ENCODE data around the gene EIF3B.
"Not testable (repeated sequence)": the region's sequence is repeated elsewhere in the genome, so short reads cannot be mapped to it uniquely, and the experiment has no call there.

Gene EIF3B

DNA sequence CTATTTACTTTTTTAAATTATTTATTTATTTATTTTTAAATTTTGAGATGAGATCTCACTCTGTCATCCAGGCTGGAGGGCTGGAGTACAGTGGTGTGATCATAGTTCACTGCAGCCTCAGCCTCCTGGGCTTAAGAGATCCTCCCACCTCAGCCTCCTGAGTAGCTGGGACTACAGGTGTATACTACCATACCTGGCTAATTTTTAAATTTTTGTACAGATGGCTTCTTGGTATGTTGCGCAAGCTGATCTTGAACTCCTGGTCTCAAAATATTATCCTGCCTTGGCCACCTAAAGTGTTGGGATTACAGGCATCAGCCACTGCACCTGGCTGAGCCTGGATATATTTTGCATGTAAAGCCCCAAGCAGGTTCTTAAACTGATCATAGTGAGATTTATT, 56.4 kb downstream of the EIF3B start:
- no peak for DNase-seq (ENCODE audit: low spot score in 2 of 2)
- Mint-ChIP-seq H3K4me3 (no peak overlapping the region), H3K36me3 (peaks cover 9% of the 10 kb centered on the region), H3K4me1 (peaks cover 39% of the 10 kb centered on the region), H3K27ac (no peak overlapping the region), H3K27me3 (no peaks in the 10 kb centered on the region), H3K9me3 (peaks cover 1% of the 10 kb centered on the region)
- no peak for ATAC-seq (ENCODE audit: low read depth)

DNA sequence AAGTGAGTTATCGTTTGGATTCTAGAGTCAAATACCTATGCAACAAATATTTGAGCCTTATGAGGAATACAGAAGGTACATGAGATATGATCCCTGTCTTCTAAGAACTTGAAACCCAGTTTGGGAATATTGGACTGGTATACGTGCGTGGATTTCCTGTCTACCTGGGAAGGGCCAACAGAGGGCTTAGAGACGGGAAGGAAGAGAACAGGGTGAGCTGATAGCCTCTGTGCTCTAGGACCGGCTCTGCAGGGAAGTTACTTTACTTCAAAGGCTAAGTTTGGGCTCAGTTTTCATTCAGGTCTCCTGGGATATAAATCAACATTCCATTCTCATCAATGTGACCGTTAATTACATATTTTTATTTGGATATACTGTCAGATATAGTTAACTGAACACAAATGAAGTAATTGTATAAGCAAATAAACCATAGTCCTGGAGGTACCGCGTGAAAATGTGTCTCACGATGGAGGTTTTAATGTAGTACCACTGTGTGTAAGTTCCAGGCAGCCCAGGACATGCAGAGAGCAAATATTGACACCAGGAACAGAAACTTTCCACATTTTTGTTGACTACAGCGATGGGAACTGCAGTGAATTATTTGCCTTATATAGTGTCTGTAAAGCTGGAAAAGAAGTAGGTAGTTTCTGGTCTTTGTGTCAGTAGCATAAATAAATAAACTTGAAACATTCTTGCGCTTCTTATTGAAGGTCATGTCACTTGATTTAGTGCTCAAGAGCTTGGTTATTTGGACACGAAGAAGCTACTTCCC, 57.4 kb downstream of the EIF3B start:
- peaks cover 39% of the 10 kb centered on the region for H3K4me1 Mint-ChIP-seq
- H3K36me3 Mint-ChIP-seq: peaks cover 13% of the 10 kb centered on the region
- H3K9me3 Mint-ChIP-seq: no peaks in the 10 kb centered on the region
- no peak for ATAC-seq (ENCODE audit: low read depth)
- DNase-seq (ENCODE audit: low spot score in 2 of 2): no peak
- no peak overlapping the region for H3K27ac Mint-ChIP-seq
- H3K27me3 Mint-ChIP-seq: no peaks in the 10 kb centered on the region
- H3K4me3 Mint-ChIP-seq: no peak overlapping the region

DNA sequence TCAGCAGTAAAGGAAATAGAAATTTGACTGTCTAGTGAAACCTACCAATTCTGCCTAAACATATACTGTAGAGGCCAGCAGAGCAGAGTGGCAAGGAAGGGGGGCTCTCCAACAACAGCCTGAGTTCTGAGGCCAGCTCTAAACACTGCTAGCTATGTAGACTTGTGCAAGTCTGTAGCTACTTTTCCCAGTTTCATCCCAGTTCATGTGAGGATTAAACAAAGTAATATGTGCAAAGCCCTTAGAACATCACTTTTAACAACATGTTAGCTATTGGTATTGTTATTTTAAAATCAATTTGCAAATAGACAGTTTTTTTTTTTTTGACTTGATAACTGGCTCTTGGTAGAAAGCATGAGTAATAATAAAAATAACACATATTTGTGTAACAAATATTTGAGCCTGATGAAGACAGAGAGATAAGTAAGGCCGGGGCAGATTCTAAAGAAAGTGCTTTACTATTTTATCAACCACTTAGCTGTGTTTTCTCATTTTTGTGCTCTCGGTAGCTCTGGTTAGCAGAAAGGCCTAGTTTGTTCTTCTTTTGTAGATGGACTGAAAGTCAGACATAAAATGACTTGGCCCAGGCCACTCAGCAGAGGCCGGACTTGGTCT, 58.1 kb downstream of the EIF3B start:
- DNase-seq (ENCODE audit: low spot score in 2 of 2): no peak
- Mint-ChIP-seq H3K27me3 (no peaks in the 10 kb centered on the region), H3K36me3 (peaks cover 12% of the 10 kb centered on the region), H3K27ac (no peak overlapping the region), H3K9me3 (no peaks in the 10 kb centered on the region), H3K4me1 (peaks cover 38% of the 10 kb centered on the region), H3K4me3 (no peak overlapping the region)
- no peak for ATAC-seq (ENCODE audit: low read depth)

DNA sequence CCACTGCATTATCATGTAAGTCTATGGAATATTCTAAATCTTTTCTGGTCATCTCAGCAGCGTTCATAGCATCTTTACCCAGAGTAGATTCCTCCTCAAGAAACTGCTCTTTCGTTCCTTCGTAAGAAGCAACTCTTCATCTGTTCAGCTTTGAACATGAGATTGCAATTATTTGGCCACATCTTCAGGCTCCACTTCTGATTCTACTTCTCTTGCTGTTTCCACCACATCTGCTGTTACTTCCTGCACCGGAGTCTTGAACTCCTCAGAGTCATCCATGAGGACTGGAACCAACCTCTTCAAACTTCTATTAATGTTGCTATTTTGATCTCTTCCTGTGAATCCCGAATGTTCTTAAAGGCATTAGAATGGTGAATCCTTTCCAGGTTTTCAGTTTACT, 61.4 kb downstream of the EIF3B start:
- no peak for ATAC-seq (ENCODE audit: low read depth)
- Mint-ChIP-seq H3K4me3 (no peak overlapping the region), H3K9me3 (no peaks in the 10 kb centered on the region)

DNA sequence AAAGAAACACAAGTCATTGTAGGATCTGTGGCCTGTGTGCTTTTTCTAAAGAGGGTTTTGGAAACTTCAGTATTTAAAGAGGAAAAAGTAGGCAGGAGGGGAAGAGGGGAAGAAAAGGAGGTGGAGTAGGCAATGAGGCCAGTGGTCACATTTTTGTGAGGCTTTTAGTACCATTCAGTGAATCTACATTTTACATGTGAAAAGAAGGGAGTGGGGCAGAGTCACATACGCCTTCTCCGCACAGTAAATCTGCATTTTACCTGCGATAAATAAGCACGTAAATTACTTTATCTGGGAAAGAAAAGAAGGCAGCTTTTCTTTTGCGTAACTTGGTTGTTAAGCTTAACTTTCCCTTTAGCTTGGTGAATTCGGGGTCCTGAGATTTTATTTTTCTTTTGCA, 62.0 kb downstream of the EIF3B start:
- Mint-ChIP-seq H3K27ac (no peak overlapping the region), H3K4me3 (no peak overlapping the region), H3K27me3 (no peaks in the 10 kb centered on the region), H3K4me1 (peaks cover 18% of the 10 kb centered on the region), H3K9me3 (no peaks in the 10 kb centered on the region), H3K36me3 (peaks cover 11% of the 10 kb centered on the region)
- no peak for DNase-seq (ENCODE audit: low spot score in 2 of 2)
- no peak for ATAC-seq (ENCODE audit: low read depth)

More for the DNA sequence above, 61.4 kb downstream of the EIF3B start:
- peaks cover 11% of the 10 kb centered on the region for H3K36me3 Mint-ChIP-seq
- DNase-seq (ENCODE audit: low spot score in 2 of 2): no peak
- H3K4me1 Mint-ChIP-seq: peaks cover 18% of the 10 kb centered on the region
- H3K27ac Mint-ChIP-seq: no peak overlapping the region
- H3K27me3 Mint-ChIP-seq: no peaks in the 10 kb centered on the region

DNA sequence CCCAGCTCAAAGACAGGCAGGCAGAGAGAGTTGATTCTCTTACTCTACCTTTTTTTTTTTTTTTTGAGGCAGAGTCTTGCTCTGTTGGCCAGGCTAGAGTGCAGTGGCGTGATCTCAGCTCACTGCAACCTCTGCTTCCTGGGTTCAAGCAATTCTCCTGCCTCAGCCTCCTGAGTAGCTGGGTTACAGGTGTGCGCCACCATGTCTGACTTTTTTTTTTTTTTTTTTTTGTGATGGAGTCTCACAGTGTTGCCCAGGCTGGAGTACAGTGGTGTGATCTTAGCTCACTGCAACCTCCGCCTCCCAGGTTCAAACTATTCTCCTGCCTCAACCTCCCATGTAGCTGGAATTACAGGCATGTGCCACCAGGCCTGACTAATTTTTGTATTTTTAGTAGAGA, 62.6 kb downstream of the EIF3B start:
- Mint-ChIP-seq H3K36me3 (peaks cover 13% of the 10 kb centered on the region), H3K4me1 (peaks cover 20% of the 10 kb centered on the region)
- not testable (repeated sequence) for H3K4me3 Mint-ChIP-seq; ATAC-seq (ENCODE audit: low read depth); H3K27me3 Mint-ChIP-seq; H3K27ac Mint-ChIP-seq; DNase-seq (ENCODE audit: low spot score in 2 of 2); H3K9me3 Mint-ChIP-seq

DNA sequence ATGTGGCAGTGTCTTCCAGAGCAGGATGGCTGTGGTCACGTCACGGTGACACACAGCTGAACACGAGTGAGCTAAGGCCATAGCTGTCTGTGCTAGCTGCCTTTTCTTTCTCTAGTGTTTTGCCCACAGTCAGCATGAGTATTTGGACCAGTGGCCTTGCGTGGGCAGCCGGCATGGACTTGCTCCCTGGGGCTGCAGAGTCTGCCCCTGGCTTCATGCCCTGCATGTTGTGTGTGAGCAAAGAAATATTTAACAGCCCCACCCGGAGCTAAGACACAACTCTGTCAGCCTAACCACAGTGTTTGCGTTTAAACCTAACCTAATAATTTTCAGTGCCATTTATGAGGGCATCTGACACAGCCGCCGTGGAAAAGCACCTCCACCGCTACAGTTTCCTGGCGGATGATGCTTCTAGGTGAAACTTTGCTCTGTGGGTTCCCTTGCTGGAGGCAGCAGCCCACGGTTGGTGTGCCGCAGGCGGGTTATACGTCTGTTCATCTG, 63.4 kb downstream of the EIF3B start:
- H3K36me3 Mint-ChIP-seq: peaks cover 13% of the 10 kb centered on the region
- H3K27ac Mint-ChIP-seq: no peak overlapping the region
- no peak for ATAC-seq (ENCODE audit: low read depth)
- DNase-seq (ENCODE audit: low spot score in 2 of 2): no peak
- H3K4me1 Mint-ChIP-seq: peaks cover 14% of the 10 kb centered on the region
- H3K27me3 Mint-ChIP-seq: no peaks in the 10 kb centered on the region
- H3K4me3 Mint-ChIP-seq: no peak overlapping the region
- no peaks in the 10 kb centered on the region for H3K9me3 Mint-ChIP-seq

DNA sequence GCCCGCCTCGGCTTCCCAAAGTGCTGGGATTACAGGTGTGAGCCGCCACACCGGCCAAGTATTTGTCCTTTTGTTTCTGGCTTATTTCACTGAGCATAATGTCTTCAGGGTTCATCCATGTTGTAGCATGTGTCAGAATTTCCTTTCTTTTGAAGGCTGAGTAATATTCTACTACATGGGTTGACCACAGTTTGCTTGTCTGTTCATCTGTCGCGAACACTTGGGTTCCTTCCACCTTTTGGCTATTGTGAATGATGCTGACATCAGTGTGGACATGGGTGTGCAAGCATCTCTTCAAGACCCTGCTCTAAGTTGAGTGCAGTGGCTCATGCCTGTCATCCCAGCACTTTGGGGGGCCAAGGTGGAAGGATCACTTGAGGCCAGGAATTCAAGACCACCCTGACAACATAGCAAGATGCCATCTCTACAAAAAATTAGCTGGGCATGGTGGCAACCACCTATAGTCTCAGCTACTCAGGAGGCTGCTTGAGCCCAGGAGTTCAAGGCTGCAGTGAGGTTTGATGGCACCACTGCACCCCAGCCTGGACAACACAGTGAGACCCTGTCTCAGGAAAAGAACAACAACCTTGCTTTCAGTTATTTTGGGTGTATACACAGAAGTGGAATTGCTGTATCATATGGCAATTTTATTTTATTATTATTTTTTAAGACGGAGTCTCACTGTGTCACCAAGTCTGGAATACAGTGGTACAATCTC, 65.7 kb downstream of the EIF3B start:
- Mint-ChIP-seq H3K27ac (no peak overlapping the region), H3K9me3 (no peaks in the 10 kb centered on the region), H3K36me3 (peaks cover 9% of the 10 kb centered on the region), H3K4me1 (peaks cover 13% of the 10 kb centered on the region), H3K4me3 (no peak overlapping the region), H3K27me3 (no peaks in the 10 kb centered on the region)
- ATAC-seq (ENCODE audit: low read depth) (no peak), DNase-seq (ENCODE audit: low spot score in 2 of 2) (no peak)

DNA sequence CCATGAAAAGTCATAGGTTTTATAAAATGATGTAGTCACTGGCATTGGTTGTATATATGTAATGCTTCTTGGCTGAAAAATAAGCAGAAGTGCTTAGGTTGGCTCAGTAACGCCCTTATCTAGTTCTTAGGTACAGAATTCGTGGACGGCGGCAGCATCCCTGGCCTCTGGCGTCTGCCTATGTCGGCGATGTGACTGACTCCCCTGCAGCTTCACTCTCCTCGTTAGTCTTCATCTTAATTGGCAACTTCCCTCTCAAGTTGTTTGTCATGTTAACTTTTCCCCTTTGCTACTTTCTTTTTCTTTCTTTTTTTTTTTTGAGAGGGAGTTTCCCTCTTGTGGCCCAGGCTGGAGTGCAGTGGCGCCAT, 67.3 kb downstream of the EIF3B start:
- Mint-ChIP-seq H3K27me3 (no peaks in the 10 kb centered on the region), H3K36me3 (peaks cover 2% of the 10 kb centered on the region), H3K9me3 (no peaks in the 10 kb centered on the region), H3K27ac (no peak overlapping the region), H3K4me1 (peaks cover 14% of the 10 kb centered on the region), H3K4me3 (no peak overlapping the region)
- DNase-seq (ENCODE audit: low spot score in 2 of 2) (no peak), ATAC-seq (ENCODE audit: low read depth) (no peak)

DNA sequence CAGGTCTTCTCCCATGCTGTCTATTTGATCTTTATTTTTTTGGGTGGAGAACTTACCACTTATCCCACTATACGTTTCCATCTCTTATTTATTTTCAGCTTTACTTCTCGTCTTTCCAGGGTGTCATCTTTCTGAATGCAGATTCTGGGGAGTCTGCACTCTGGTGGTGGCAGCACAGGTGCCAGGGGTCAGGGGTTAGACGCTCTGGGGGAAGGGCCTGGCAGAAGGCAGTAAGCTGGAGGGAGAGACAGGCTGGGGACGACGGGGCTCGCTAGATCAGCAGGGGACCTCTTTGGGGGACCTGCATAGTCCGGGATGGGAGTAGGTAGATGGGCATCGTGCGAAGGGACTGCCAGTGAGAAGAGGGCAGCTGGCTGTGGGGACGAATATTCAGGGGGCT, 71.1 kb downstream of the EIF3B start:
- H3K4me3 Mint-ChIP-seq: no peak overlapping the region

More for the DNA sequence above, 71.1 kb downstream of the EIF3B start:
- DNase-seq (ENCODE audit: low spot score in 2 of 2) (no peak), ATAC-seq (ENCODE audit: low read depth) (no peak)
- Mint-ChIP-seq H3K9me3 (no peaks in the 10 kb centered on the region), H3K4me1 (peaks cover 19% of the 10 kb centered on the region), H3K36me3 (peaks cover 3% of the 10 kb centered on the region), H3K27ac (no peak overlapping the region), H3K27me3 (no peaks in the 10 kb centered on the region)

Data from memory B cell (primary cell).